Endothelial cell of umbilical vein (primary cell): ENCODE results near the gene CARMIL3. TPM values are rescaled to one million over a fixed set of nuclear protein-coding genes. Genes with fewer than 3 reads are reported as not detected.

Experiments used
- BruUV-seq: library from RNA; stranded (reverse); fragments of 400-500 nt; replicated peaks from 2 replicates; lab custom pipeline; 2021; lab: Mats Ljungman, UMichigan
- CTCF ChIA-PET: fragments of 300-600, 350-600 bp; sonication (Branson Sonifier 250); formaldehyde crosslinking; loops from one replicate; lab custom pipeline; 2021; ENCODE audit warnings: antibody characterized with exemption, inconsistent platforms; lab: Charles Lee
- POLR2A ChIA-PET: fragments of 300-600, 350-600 bp; sonication (Branson Sonifier 250); formaldehyde crosslinking; loops from one replicate; lab custom pipeline; 2021; ENCODE audit warnings: antibody characterized with exemption, inconsistent platforms; lab: Charles Lee
- DNase-seq: peaks from one replicate; pipeline ENCODE4 v3.0.0-alpha.2; 2011; ENCODE audit warnings: low read depth, low spot score
- FAIRE-seq: peaks from 2 replicates; lab custom pipeline; 2011; peaks lifted over from hg19 to GRCh38; lab: Jason Lieb, UNC
- H2AFZ ChIP-seq: 2 replicates; pipeline ENCODE4 v1.6.0; 2012; ENCODE audit warnings: low read depth, low read length, control low read depth, inconsistent platforms
- H3K27ac ChIP-seq: 2 replicates; pipeline ENCODE4 v1.5.1; 2011; ENCODE audit warnings: low read depth, mild to moderate bottlenecking, control low read depth, low read length, moderate library complexity; ENCODE audit not compliant: insufficient read depth
- H3K27me3 ChIP-seq, 2 experiments: 2 replicates each; pipeline versions ENCODE4 v1.6.0 to v1.6.1; 2011; ENCODE audit warnings: low read length in 2 of 2, mixed read lengths in 1 of 2; ENCODE audit not compliant: control insufficient read depth in 2 of 2, insufficient read depth in 2 of 2
- H3K36me3 ChIP-seq, 2 experiments: 2 replicates in 1 of 2; 3 replicates in 1 of 2; pipeline ENCODE4 v1.5.1; 2011; ENCODE audit warnings: low read length in 2 of 2, mild to moderate bottlenecking in 1 of 2, moderate library complexity in 1 of 2; ENCODE audit not compliant: control insufficient read depth in 2 of 2, insufficient read depth in 2 of 2; ENCODE audit errors: extremely low read depth in 1 of 2
- H3K4me1 ChIP-seq: 3 replicates; pipeline ENCODE4 v1.5.1; 2011; ENCODE audit warnings: mild to moderate bottlenecking, low read length; ENCODE audit not compliant: control insufficient read depth, insufficient read depth; ENCODE audit errors: extremely low read depth
- H3K4me2 ChIP-seq: 2 replicates; pipeline ENCODE4 v1.6.1; 2011; ENCODE audit warnings: low read length, control low read depth, mixed read lengths; ENCODE audit not compliant: insufficient read depth
- H3K4me3 ChIP-seq, 3 experiments: fragments of 200-600 bp in 1 of 3; sonication (generic), shearing (Covaris generic) in 1 of 3; replicated peaks in 1 of 3; 2 replicates each; pipeline ENCODE4 v1.5.1; 2011 to 2016; ENCODE audit warnings: control low read depth in 3 of 3, low read length in 3 of 3, mild to moderate bottlenecking in 2 of 3, inconsistent platforms in 1 of 3, low read depth in 1 of 3, moderate library complexity in 1 of 3; ENCODE audit not compliant: insufficient read depth in 1 of 3
- H3K79me2 ChIP-seq: 2 replicates; pipeline ENCODE4 v1.6.0; 2012; ENCODE audit warnings: low read length, inconsistent platforms; ENCODE audit not compliant: control insufficient read depth, insufficient read depth
- H3K9ac ChIP-seq: replicated peaks from 2 replicates; pipeline ENCODE3; 2011; ENCODE audit warnings: low read length, control low read depth; ENCODE audit not compliant: insufficient read depth; ENCODE audit errors: extremely low read depth
- H3K9me1 ChIP-seq: replicated peaks from 3 replicates; pipeline ENCODE4 v1.6.0; 2011; ENCODE audit warnings: mild to moderate bottlenecking, low read length; ENCODE audit not compliant: control insufficient read depth, insufficient read depth; ENCODE audit errors: extremely low read depth
- H3K9me3 ChIP-seq: replicated peaks from 2 replicates; pipeline ENCODE4 v1.5.1; 2012; ENCODE audit warnings: low read length, inconsistent platforms; ENCODE audit not compliant: control insufficient read depth, insufficient read depth
- H4K20me1 ChIP-seq: replicated peaks from 2 replicates; pipeline ENCODE3; 2011; ENCODE audit warnings: mild to moderate bottlenecking, low read length; ENCODE audit not compliant: control insufficient read depth, insufficient read depth; ENCODE audit errors: extremely low read depth
- CTCF ChIP-seq, 2 donors: IDR thresholded peaks; 1 replicate in 1 of 2; 2 replicates in 1 of 2; pipeline ENCODE4 v1.5.1; 2011; ENCODE audit warnings: low read length in 2 of 2, mild to moderate bottlenecking in 2 of 2, moderate library complexity in 2 of 2, control low read depth in 1 of 2, inconsistent platforms in 1 of 2, low read depth in 1 of 2; ENCODE audit not compliant: insufficient read depth in 1 of 2; ENCODE audit errors: extremely low read depth in 1 of 2
- EZH2 ChIP-seq: IDR thresholded peaks from 2 replicates; pipeline ENCODE4 v1.6.1; 2012; ENCODE audit warnings: borderline replicate concordance, low read depth, mild to moderate bottlenecking, moderate library complexity, low read length, inconsistent platforms; ENCODE audit not compliant: severe bottlenecking
- FOS ChIP-seq: IDR thresholded peaks from 2 replicates; pipeline ENCODE4 v1.6.1; 2011; ENCODE audit warnings: mild to moderate bottlenecking, low read length, moderate library complexity, borderline replicate concordance; ENCODE audit not compliant: insufficient read depth
- GATA2 ChIP-seq: IDR thresholded peaks from 2 replicates; pipeline ENCODE4 v1.7.0; 2011; ENCODE audit warnings: low read depth, mild to moderate bottlenecking, moderate library complexity, mixed read lengths, low read length; ENCODE audit not compliant: insufficient read length, insufficient read depth
- JUN ChIP-seq: IDR thresholded peaks from 2 replicates; pipeline ENCODE4 v1.6.1; 2011; ENCODE audit warnings: borderline replicate concordance, low read depth; ENCODE audit not compliant: insufficient read length, insufficient read depth
- MAX ChIP-seq: IDR thresholded peaks from 2 replicates; pipeline ENCODE4 v1.6.1; 2011; ENCODE audit not compliant: insufficient read depth, insufficient read length
- MYC ChIP-seq: IDR thresholded peaks from one replicate; pipeline ENCODE4 v1.6.1; 2011; ENCODE audit warnings: mild to moderate bottlenecking, low read depth, low read length
- POLR2A ChIP-seq: IDR thresholded peaks from 2 replicates; pipeline ENCODE4 v1.6.1; 2012; ENCODE audit warnings: low read depth, mild to moderate bottlenecking, control low read depth, low read length
- POLR2AphosphoS5 ChIP-seq: IDR thresholded peaks from 2 replicates; pipeline ENCODE4 v1.6.1; 2012; ENCODE audit warnings: low read depth, mild to moderate bottlenecking, control low read depth, low read length, moderate library complexity; ENCODE audit not compliant: insufficient read depth
- dilution Hi-C: fragments of 300-500 bp; cut with MboI; formaldehyde crosslinking; loops from one replicate; pipeline ENCODE4 v1.15.0; 2019; ENCODE audit warnings: low sequenced_read_pairs; ENCODE audit not compliant: extremely low pct_ligation_motif_present
- intact Hi-C: fragments of 100-400 bp; cut with micrococcal nuclease; formaldehyde crosslinking; loops from one replicate; pipeline ENCODE4 v1.10.0; 2022
- polyA plus RNA-seq, 4 experiments: library from polyadenylated mRNA; depleted of rRNA in 3 of 4; stranded (reverse) in 3 of 4; unstranded in 1 of 4; fragments of >200 nt; gene quantifications; 2 replicates each; pipeline versions ENCODE4 v1.2.1 to v1.2.3, GENCODE V29; 2011 to 2012; ENCODE audit warnings: missing spikeins in 1 of 4
- total RNA-seq: library from RNA; stranded (reverse); gene quantifications from 2 replicates; pipeline ENCODE4 v1.2.3, GENCODE V29; 2021

Gene CARMIL3
- total and polyA plus RNA-seq, 2 donors (not counting 3 experiments of a cell fraction or from before 2014, with no cell fraction given) = 0.03 TPM; not detected in 1

GRCh38 chr14:24080142-24080530 lies 28.3 kb downstream of the CARMIL3 start:
- H3K79me2 ChIP-seq = no peaks in the 10 kb centered on the region
- no peak overlapping the region for H3K9ac ChIP-seq
- DNase-seq = no peak
- ChIA-PET POLR2A (no interaction called here), CTCF (interaction anchor here (1.1 to 5.7 kb wide), 5 partner anchors 11 to 81 kb away, joined by 4 to 51 read pairs (median 18); partner anchors contain the start of genes DCAF11, IRF9 and NRL)
- FAIRE-seq = no peak
- no peaks in the 10 kb centered on the region for H3K9me1 ChIP-seq
- H3K9me3 ChIP-seq = no peaks in the 10 kb centered on the region
- no peaks in the 10 kb centered on the region for H3K36me3 ChIP-seq
- H3K27ac ChIP-seq = no peak overlapping the region
- no TSS peak for BruUV-seq
- H3K4me3 ChIP-seq = no peak overlapping the region
- TF ChIP-seq POLR2AphosphoS5 = no peak
- TF ChIP-seq CTCF (IDR thresholded peaks at IDR 0.05; ENCODE audit: extremely low read depth in 1 of 2, insufficient read depth in 1 of 2, low read depth in 1 of 2, low read length in 2 of 2) = no peak
- TF ChIP-seq MYC = no peak
- TF ChIP-seq EZH2 = no peak
- TF ChIP-seq POLR2A = no peak
- TF ChIP-seq MAX = no peak
- no peak for TF ChIP-seq JUN
- no peak for TF ChIP-seq FOS
- TF ChIP-seq GATA2 = no peak
- dilution Hi-C loops (no loop called here), intact Hi-C loops (no loop called here)
- H3K27me3 ChIP-seq = peaks cover 28 to 35% of the 10 kb centered on the region in 2 experiments
- H4K20me1 ChIP-seq = no peaks in the 10 kb centered on the region
- H3K4me2 ChIP-seq = no peak overlapping the region
- H3K4me1 ChIP-seq = no peaks in the 10 kb centered on the region
- H2AFZ ChIP-seq = no peak overlapping the region
